ENCODE results near the gene ABTB2.

DNA sequence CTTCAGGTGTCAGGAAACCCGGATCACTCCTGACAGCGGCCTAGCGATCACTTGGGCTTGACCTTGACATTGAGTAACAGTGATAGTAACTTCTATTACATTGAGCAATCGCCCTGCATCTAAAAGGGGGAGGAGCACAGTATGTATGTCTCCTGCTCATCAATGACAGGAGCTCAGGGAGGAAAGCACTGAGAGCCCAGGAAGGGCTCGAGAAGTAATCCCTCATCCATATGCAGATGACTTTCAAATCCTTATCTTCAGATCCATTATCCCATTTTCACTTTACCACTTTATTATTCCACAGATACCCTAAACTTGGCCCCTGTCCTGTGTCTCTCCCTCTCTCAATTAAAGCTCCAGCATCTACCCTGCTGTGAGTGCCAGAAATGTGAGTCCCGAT is 47.8 kb downstream of the ABTB2 start:
- no peak for TF ChIP-seq POLR2A (IDR thresholded peaks at IDR 0.05)
- TF ChIP-seq, protein P1, sequence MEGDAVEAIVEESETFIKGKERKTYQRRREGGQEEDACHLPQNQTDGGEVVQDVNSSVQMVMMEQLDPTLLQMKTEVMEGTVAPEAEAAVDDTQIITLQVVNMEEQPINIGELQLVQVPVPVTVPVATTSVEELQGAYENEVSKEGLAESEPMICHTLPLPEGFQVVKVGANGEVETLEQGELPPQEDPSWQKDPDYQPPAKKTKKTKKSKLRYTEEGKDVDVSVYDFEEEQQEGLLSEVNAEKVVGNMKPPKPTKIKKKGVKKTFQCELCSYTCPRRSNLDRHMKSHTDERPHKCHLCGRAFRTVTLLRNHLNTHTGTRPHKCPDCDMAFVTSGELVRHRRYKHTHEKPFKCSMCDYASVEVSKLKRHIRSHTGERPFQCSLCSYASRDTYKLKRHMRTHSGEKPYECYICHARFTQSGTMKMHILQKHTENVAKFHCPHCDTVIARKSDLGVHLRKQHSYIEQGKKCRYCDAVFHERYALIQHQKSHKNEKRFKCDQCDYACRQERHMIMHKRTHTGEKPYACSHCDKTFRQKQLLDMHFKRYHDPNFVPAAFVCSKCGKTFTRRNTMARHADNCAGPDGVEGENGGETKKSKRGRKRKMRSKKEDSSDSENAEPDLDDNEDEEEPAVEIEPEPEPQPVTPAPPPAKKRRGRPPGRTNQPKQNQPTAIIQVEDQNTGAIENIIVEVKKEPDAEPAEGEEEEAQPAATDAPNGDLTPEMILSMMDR (IDR thresholded peaks at IDR 0.05): no peak

Data from Peyer's patch (tissue), 4 donors.